GM23248 (cell line): ENCODE results near the gene STK32B.

Experiments used
- EZH2 ChIP-seq: fragments of 200-600 bp; sonication (generic); IDR thresholded peaks from 2 replicates; pipeline ENCODE4 v1.6.1; 2018; ENCODE audit warnings: antibody characterized with exemption, mild to moderate bottlenecking; ENCODE audit not compliant: insufficient read depth, poor library complexity, severe bottlenecking
- EZH2phosphoT487 ChIP-seq: fragments of 200-600 bp; sonication (generic); IDR thresholded peaks from 2 replicates; pipeline ENCODE4 v1.6.1; 2018; ENCODE audit warnings: antibody characterized with exemption, moderate library complexity, mild to moderate bottlenecking, low read depth; ENCODE audit not compliant: insufficient read depth

- no peak for TF ChIP-seq EZH2phosphoT487
- TF ChIP-seq EZH2: no peak
Observed at GRCh38 chr4:5292101-5292500, 240.8 kb downstream of the STK32B start.
